Left forelimb (tissue), 1 donor: ENCODE results near the gene NLGN1.

Source experiments
- DNase-seq: peaks from one replicate; pipeline ENCODE4 v3.0.0-alpha.2; 2018; ENCODE audit warnings: low spot score

The NLGN1 gene

GRCh38 chr3:173635826-173636225, 238.3 kb downstream of the NLGN1 start:
- DNase-seq = no peak

GRCh38 chr3:173639098-173639497, 241.6 kb downstream of the NLGN1 start:
- DNase-seq = no peak

- DNase-seq = no peak
Measured at GRCh38 chr3:173641696-173642095, 244.2 kb downstream of the NLGN1 start.

DNA sequence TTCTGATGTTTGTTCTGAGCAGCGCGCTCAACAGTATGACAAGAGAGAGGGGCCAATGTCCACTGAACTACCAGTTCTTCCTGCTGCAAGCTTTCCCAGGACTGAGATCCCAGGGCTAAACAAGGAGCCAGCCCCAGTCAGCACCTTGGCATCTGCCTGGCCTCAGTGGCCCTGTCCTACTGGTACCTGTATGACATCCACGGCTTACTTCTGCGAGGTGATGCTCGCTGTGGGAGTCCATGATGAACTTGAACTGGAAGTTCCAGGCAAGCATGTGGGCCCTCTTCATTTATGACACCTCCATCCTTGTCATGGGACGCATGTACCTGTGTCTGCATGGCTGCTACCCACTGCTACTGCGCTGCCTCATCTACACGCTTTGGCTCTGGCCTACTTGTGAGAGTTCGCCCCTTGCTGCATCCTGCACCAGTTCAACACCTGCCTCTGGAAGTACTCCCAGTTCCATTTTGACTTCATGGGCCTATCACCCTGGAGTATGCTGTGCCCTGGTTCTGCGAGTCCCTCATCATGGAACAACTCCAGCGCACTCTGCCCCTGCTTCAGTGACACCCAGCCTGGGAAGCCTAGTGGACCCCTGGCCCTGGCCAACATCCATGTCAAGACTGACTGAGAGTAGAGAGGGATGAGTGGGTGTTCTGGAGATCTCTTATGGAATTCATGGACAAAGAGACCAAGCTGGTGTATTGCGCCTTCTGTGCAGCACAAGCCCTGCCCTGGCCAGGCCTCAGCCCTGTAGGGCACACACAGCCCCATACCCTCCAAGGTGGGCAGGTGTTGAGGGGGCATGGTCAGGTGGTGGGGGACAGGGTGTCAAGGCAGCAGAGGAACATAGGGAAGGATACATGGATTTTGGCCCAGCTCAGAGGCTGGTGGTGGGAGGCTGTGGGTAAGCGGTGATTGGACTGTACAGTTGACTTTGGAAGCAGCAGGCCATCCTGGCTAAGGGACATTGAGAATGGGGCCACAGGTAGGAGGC, 246.8 kb downstream of the NLGN1 start:
- no peak for DNase-seq

DNA sequence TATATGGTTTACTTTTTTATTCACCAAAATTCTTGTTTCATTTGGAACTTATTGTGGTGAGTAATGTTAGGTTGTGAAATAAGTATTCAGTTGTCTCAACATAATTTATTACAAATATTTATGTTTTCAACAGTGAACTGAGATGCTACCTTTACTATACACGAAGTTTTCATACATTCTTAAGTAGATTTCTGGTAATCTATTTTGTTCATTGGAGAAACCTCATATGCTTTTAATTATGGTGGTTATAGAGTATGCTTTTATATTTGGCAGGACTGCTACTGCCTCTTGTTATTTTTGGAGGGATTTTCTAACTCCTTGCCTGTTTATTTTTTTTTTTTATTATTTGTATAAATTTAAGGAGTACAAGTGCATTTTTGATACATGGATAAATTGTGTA, 253.1 kb downstream of the NLGN1 start:
- DNase-seq = no peak

DNA sequence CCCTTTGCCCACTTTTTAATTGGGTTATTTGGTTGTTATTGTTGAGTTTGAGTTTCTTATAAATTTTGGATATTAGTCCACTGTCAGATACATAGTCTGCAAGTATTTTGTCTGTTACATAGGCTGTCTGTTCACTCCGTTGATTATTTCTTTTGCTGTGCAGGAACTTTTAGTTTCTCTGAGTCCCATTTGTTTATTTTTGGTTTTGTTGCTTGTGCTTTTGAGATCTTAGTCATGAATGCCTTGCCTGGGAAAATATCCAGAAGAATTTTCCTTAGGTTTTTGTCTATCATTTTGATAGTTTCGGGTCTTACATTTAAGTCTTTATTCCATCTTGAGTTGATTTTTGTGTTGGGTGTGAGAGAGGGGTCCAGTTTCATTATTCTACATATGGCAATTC, 254.5 kb downstream of the NLGN1 start:
- DNase-seq = no peak

- DNase-seq = no peak
Measured at GRCh38 chr3:173653781-173654180, 256.2 kb downstream of the NLGN1 start.

DNA sequence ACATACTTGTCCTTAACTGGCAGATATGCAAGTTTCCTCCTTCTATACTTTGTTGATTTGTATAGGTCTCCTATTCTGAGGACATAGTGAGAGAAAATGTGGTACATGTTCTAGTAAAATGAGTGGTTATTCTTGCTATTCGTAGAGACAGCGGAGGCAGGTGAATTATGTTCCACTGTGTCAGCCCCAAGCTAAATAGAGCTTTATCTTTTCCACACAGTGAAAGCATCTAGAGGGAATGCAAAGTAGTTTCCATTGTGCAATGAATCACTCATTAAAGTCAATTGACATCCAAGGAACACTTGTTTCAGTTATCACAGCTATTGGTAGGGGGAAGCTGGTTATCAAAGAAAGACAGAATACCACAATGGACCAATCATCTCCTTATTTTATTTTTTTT, 262.4 kb downstream of the NLGN1 start:
- DNase-seq = no peak

- DNase-seq = no peak
Measured at GRCh38 chr3:173660645-173661299, 263.2 kb downstream of the NLGN1 start.

DNA sequence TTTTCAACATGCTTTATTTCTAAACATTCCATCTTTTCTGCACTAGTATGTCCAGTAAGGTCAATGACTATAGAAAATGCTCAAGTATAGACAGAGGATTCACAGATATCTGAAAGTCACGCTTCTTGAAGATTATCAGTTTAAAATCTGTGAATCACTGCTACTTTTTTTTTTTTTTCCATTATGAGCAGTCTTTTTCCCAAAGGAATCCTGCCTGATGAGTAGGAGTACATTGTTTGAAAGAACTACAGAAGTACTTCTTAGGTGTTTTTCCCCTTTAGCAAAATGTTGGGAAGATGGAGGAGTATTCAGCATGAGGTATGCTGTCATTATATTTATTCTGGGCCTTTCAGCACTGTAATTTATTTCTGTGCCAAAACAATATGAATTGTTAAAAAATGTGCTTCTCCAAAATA, 266.2 kb downstream of the NLGN1 start:
- no peak for DNase-seq

DNA sequence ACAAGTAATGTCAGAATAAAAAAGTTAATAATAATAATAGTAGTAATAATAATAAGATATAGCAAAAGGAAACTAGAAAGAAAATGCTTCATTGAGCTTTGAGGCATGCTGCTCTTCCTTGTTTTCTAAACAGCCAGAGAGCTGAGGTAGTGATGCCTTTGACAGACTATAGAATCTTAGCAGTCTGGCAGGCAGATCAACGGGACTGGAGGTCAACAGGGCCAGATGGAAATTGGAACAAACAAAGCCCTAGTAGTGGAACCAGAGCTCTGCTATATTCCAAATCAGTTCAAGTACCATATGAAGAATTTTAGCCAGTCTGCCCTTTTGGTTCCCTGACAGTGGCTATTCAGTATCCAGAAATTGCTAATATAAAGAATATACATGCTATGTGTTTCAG, 278.6 kb downstream of the NLGN1 start:
- DNase-seq = no peak

DNA sequence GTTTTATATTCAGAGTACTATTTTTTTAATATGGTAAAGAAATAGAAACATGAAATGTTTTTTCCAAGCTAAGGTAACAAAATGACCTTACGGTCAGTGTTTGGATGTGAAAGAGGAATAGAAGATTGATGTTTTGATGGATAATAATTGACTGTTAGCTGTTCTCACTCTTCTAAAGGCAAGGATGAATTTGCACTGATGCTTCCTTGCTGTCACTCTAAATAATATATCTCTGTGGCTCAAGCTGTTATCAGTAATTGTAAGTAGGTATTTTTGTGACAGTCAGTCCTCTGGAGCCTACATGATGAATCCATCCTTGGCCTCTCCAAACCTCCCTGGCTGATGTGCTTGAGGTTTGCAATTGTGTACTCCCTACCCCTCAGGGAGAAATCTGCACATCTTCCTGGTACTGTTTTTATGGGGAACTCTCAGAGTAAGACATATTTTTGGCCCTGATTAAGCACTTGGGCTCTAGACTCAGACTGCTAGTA, 283.7 kb downstream of the NLGN1 start:
- no peak for DNase-seq

DNA sequence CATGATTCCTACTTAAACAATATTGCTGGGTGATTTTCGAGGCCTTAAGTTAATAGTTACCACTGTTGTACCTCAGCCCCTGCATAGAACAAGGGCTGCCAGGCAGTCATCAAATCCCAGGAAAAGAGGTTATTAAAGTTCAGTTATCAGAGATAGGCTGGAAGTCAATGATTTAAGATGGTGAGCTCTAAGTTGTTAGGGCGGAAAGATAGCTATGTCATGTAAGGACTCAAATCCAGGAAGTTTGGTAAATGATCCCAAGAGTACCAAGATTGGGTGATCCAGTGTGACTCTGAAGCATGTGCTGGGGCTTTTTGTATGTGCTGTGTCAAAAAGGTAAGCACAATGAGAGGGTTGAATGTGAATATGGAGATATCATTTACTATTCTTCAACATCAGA, 287.9 kb downstream of the NLGN1 start:
- DNase-seq = no peak

GRCh38 chr3:173688216-173688842, 290.8 kb downstream of the NLGN1 start:
- DNase-seq = no peak

DNA sequence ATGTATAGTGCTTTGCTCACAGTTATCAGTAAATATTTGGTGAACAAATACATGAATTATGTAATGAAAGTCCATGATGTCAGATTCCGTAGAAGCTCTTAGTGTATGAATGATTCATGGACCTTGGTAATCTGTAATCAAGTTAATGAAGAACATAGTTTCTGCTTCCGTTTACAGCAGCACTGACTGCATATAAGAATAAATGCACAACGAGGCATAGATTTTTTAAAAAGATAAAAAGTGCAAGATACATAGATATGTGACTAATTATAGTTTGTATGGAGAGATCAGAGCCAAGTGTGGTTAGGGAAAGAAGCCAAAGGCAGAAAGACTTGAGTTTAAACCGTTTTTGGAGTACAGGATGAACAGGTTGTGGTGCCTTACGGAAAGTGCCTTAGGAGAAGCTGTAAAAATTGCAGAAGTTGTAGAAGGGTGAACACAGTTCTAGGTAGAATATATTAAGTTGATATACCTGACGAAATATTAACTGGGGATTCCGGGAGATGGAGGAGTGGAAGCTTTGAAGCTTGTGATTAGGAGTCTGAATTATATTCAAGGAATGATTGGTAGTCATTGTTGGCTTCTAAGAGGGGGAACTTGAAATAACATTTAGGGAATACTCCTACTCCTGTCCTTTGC, 293.1 kb downstream of the NLGN1 start:
- no peak for DNase-seq

GRCh38 chr3:173699353-173699752, 301.8 kb downstream of the NLGN1 start:
- no peak for DNase-seq

GRCh38 chr3:173700336-173700735, 302.8 kb downstream of the NLGN1 start:
- no peak for DNase-seq

- DNase-seq = no peak
Measured at GRCh38 chr3:173702561-173702960, 305.0 kb downstream of the NLGN1 start.

DNA sequence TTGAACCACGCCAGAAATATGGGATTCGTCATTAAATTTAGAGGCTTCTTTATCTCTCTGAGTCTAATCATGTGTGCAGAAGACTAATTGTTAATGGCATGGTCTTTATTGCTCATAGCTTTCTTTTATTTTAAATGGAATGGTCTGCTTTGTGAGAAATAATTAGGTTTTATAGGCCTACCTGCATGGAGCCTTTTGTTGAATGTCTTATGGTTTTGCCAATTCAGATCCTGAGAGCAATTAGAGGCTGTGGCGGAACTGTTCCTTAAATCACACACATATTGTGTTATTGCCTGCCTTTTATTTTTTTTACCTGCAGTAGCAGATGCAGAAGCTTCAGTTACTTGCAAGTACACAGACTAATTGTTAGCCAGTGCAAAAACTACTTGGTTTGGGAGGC, 306.2 kb downstream of the NLGN1 start:
- DNase-seq = no peak

GRCh38 chr3:173706630-173707029, 309.1 kb downstream of the NLGN1 start:
- DNase-seq = no peak

DNA sequence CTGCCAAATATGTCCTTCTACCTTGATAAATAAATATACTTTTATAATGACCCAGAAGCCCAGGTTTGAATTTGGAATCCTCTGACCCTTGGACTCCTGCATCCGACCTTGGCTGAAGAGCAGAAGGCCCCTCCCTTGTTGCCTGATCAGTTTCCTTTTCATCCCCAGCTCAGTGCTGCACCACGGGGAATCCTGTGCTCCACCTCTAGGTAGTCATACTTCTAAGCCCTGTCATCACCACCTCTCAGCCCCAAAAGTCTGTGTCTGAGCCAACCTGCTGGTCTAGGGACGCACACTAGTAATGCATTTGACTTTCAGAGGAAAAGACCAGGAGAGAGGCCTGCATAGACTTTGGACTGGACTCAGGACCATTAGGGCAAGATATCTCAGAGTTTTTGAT, 310.6 kb downstream of the NLGN1 start:
- no peak for DNase-seq

- DNase-seq = no peak
Measured at GRCh38 chr3:173709026-173709425, 311.5 kb downstream of the NLGN1 start.
